ENCODE measurements around the gene MRTO4. TPM values are rescaled to one million over a fixed set of nuclear protein-coding genes. Genes with fewer than 3 reads are reported as not detected.
"Not testable (repeated sequence)": the region's sequence is repeated elsewhere in the genome, so short reads cannot be mapped to it uniquely, and the experiment has no call there.

MRTO4 gene
- total and polyA plus RNA-seq, 2 experiments from 2014 or later, result 37.1 to 38.4 TPM

GRCh38 chr1:19272064-19272463, 20.5 kb downstream of the MRTO4 start:
- Histone ChIP-seq H3K9ac (no peak overlapping the region), H4K20me1 (ENCODE audit: insufficient read depth) (no peaks in the 10 kb centered on the region), H3K27ac (no peak overlapping the region), H3K4me1 (ENCODE audit: insufficient read depth) (no peaks in the 10 kb centered on the region), H3K4me2 (ENCODE audit: unreplicated experiment) (no peak overlapping the region), H3K79me2 (ENCODE audit: insufficient read depth) (no peaks in the 10 kb centered on the region), H3K4me3 (no peak overlapping the region), H3K27me3 (replicated peaks; ENCODE audit: insufficient read depth) (no peaks in the 10 kb centered on the region), H3F3A (ENCODE audit: insufficient read depth) (no peaks in the 10 kb centered on the region), H3K9me3 (ENCODE audit: low read depth) (no peaks in the 10 kb centered on the region), H3K9me2 (ENCODE audit: insufficient read depth) (no peaks in the 10 kb centered on the region), H2AFZ (no peak overlapping the region), H3K36me3 (ENCODE audit: low read depth) (no peaks in the 10 kb centered on the region)
- no peak for TF ChIP-seq EZH2 (IDR thresholded peaks at IDR 0.05; ENCODE audit: insufficient read depth, poor library complexity, severe bottlenecking)
- TF ChIP-seq EZH2phosphoT487 (IDR thresholded peaks at IDR 0.05; ENCODE audit: insufficient read depth, low read depth), result no peak
- DNase-seq, result no peak
- in situ Hi-C loops (cut with MboI), result no loop called here

DNA sequence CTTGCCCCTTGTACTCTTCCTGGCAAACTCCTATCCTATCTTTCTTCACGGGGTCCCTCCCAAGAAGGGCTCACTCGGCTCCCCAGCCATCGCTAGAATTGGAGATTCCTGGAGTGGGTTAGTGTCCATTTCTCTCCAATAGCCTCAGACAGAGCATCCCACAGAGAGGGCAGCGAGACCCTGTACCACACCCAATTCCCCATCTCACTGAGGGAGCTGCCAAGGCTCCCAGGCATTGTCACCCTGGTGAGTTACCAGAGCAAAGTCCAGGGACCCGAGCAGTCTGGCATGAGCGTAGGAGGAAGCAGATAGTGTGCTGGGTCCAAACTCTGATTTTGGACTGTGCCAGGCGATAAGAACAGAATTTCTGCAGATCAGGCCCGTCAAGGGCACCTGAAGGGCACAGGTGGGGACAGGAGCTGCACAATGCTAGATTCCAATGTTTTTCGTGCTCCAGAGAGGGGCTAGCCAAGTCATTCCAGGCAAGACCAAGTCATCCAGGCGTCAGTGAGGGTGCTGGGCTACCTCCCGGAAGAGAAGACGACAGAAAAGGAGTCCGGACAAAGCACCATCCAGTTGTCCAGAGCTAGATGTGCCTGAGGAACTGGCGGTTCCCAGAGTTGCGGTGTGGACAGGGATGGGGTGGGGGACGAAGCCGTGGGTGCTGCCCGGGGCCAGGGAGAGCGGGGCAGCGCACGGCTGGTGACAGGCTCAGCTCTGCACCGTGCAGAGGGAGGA, 21.7 kb downstream of the MRTO4 start:
- Histone ChIP-seq H2AFZ (no peak overlapping the region), H3K9me3 (ENCODE audit: low read depth) (no peaks in the 10 kb centered on the region), H3K27ac (no peak overlapping the region), H4K20me1 (ENCODE audit: insufficient read depth) (no peaks in the 10 kb centered on the region), H3K9ac (no peak overlapping the region), H3K79me2 (ENCODE audit: insufficient read depth) (no peaks in the 10 kb centered on the region), H3K4me1 (ENCODE audit: insufficient read depth) (no peaks in the 10 kb centered on the region), H3K4me3 (no peak overlapping the region), H3F3A (ENCODE audit: insufficient read depth) (no peaks in the 10 kb centered on the region), H3K36me3 (ENCODE audit: low read depth) (no peaks in the 10 kb centered on the region), H3K4me2 (ENCODE audit: unreplicated experiment) (no peak overlapping the region), H3K27me3 (replicated peaks; ENCODE audit: insufficient read depth) (no peaks in the 10 kb centered on the region), H3K9me2 (ENCODE audit: insufficient read depth) (no peaks in the 10 kb centered on the region)
- in situ Hi-C loops (cut with MboI), result no loop called here
- 86 to 94% methylated on average over 14 to 22 of the region's 22 CpGs for WGBS, 2 experiments (ENCODE audit: low coverage in 1 of 2, low lambda C conversion rate in 2 of 2, missing lambda C conversion rate in 2 of 2)
- DNase-seq, result no peak
- TF ChIP-seq EZH2 (IDR thresholded peaks at IDR 0.05; ENCODE audit: insufficient read depth, poor library complexity, severe bottlenecking) (no peak), EZH2phosphoT487 (IDR thresholded peaks at IDR 0.05; ENCODE audit: insufficient read depth, low read depth) (no peak)

GRCh38 chr1:19273844-19274531, 22.4 kb downstream of the MRTO4 start:
- H3K36me3 ChIP-seq (ENCODE audit: low read depth); H4K20me1 ChIP-seq (ENCODE audit: insufficient read depth); H3K4me1 ChIP-seq (ENCODE audit: insufficient read depth); H3K27me3 ChIP-seq (replicated peaks; ENCODE audit: insufficient read depth); H3K79me2 ChIP-seq (ENCODE audit: insufficient read depth); H3K9me3 ChIP-seq (ENCODE audit: low read depth); H3K9ac ChIP-seq; H3K9me2 ChIP-seq (ENCODE audit: insufficient read depth); in situ Hi-C loops (cut with MboI); H3K4me2 ChIP-seq (ENCODE audit: unreplicated experiment); H3F3A ChIP-seq (ENCODE audit: insufficient read depth); H3K27ac ChIP-seq: not testable (repeated sequence)
- Histone ChIP-seq H3K4me3 (peak overlapping the region; percentile 35; the same call in 1 of the 2 replicates), H2AFZ (peak overlapping the region; percentile 44; the same call in 1 of the 2 replicates)
- WGBS, 2 experiments (ENCODE audit: low coverage in 1 of 2, low lambda C conversion rate in 2 of 2, missing lambda C conversion rate in 2 of 2), result 25 to 38% methylated on average over 38 to 58 of the region's 66 CpGs
- peak; percentile 46 for DNase-seq

DNA sequence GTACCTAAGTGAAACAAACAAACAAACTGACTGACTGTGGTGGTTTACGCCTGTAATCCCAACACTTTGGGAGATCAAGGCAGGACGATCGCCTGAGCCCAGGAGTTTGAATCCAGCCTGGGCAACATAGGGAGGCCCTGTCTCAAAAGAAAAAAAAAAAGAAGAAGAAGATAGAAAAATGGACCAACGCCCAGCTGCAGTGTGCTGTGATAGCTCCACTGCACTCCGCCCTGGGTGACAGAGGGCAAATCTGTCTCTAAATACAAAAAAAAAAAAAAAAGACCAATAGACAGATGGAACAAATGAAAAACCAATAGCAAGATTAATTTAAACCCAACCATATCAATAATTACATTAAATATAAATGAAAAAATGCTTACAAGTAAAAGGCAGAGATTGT, 23.0 kb downstream of the MRTO4 start:
- Histone ChIP-seq H3K27ac (no peak overlapping the region), H3K27me3 (replicated peaks; ENCODE audit: insufficient read depth) (no peaks in the 10 kb centered on the region), H2AFZ (no peak overlapping the region), H3K4me2 (ENCODE audit: unreplicated experiment) (no peak overlapping the region), H3K4me3 (no peak overlapping the region), H3K4me1 (ENCODE audit: insufficient read depth) (no peaks in the 10 kb centered on the region), H3K9me2 (ENCODE audit: insufficient read depth) (no peaks in the 10 kb centered on the region), H3K79me2 (ENCODE audit: insufficient read depth) (no peaks in the 10 kb centered on the region), H3K9me3 (ENCODE audit: low read depth) (no peaks in the 10 kb centered on the region), H4K20me1 (ENCODE audit: insufficient read depth) (no peaks in the 10 kb centered on the region), H3F3A (ENCODE audit: insufficient read depth) (no peaks in the 10 kb centered on the region), H3K36me3 (ENCODE audit: low read depth) (no peaks in the 10 kb centered on the region), H3K9ac (no peak overlapping the region)
- no peak for TF ChIP-seq EZH2 (IDR thresholded peaks at IDR 0.05; ENCODE audit: insufficient read depth, poor library complexity, severe bottlenecking)
- no peak for TF ChIP-seq EZH2phosphoT487 (IDR thresholded peaks at IDR 0.05; ENCODE audit: insufficient read depth, low read depth)
- DNase-seq, result no peak
- WGBS, 2 experiments (ENCODE audit: low coverage in 1 of 2, low lambda C conversion rate in 2 of 2, missing lambda C conversion rate in 2 of 2), result 84 to 100% methylated on average over 3 to 5 of the region's 5 CpGs
- in situ Hi-C loops (cut with MboI), result no loop called here

Measured in GM23248 (cell line).